HG03066 (cell line): ENCODE results near the gene APOBEC3C.
A peak's percentile ranks its signal among the peaks of the same experiment; 100 is the strongest.
"Not testable (repeated sequence)": the region's sequence is repeated elsewhere in the genome, so short reads cannot be mapped to it uniquely, and the experiment has no call there.

Experiments
- ATAC-seq: cut with Tn5 transposase; IDR thresholded peaks from one replicate; pipeline ENCODE4 v1.9.1; 2021; ENCODE audit warnings: low read depth; ENCODE audit not compliant: unreplicated experiment

Gene APOBEC3C

GRCh38 chr22:39013942-39014722 is at the start of gene APOBEC3C:
Gene APOBEC3C, plus strand, starts transcription at chr22:39014257. Its CDS starts 106 bp downstream, at chr22:39014363.
- peak; percentile 94 for ATAC-seq

DNA sequence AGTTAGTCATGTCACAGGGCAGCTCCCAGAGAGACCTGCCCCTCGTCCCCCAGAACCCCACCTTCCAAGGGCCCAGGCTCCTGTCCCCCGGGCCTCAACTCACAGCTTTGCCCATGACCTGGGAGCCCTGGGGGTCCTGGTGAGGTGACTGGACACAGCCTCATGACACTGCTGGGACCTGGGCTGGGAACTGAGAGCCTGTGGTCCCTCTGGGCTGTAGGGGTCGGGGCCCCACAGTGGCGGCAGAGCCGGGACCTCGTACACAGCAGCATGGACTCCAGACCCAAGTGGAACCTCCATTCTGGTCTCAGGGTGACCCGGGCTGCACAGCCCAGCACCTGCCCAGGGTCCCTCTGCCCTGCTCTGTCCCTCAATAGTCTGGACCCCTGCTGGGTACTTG is 49.8 kb upstream of the APOBEC3C start:
- ATAC-seq, result no peak

- no peak for ATAC-seq
Measured at GRCh38 chr22:38964989-38965388, 49.1 kb upstream of the APOBEC3C start.

- no peak for ATAC-seq
Measured at GRCh38 chr22:38965614-38966379, 48.3 kb upstream of the APOBEC3C start.

DNA sequence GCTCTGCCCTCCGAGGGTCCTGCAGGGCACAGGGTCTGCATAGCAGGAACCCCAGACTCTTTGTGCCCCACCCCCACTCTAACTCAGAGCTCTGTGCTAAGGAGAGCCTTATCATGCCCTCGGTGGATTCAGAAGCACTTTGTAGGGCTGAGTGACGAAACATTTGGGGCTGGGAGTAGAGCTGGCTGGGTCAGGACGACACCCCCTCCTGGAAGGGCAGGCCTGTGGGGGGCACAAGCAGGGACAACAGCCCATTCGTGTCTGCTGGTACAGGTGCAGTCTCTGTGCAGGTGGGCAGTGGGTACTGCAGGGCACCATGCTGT is 47.7 kb upstream of the APOBEC3C start:
- ATAC-seq, result no peak

DNA sequence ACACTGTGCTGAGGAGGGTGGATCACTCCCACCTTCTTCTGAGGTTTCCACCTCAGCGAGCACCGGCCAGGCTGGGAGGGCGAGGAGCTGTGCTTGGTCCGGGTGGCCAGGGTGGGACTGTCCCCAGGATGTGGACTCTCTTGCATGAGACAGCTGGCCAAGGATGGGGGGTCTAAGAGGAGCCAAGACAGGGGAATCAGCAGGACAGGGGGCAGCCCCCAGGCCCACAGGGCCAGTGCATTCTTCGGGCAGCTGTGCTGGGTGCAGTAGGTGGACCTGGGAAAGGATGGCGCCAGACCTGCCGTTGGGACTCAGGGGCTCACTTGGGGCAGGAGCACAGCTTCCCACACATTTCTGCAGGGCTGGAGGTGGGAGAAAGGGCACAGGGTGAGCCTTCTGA is 47.1 kb upstream of the APOBEC3C start:
- ATAC-seq, result no peak

GRCh38 chr22:38967451-38968450 is 46.3 kb upstream of the APOBEC3C start:
- no peak for ATAC-seq

- ATAC-seq, result no peak
Measured at GRCh38 chr22:38968801-38969200, 45.3 kb upstream of the APOBEC3C start.

DNA sequence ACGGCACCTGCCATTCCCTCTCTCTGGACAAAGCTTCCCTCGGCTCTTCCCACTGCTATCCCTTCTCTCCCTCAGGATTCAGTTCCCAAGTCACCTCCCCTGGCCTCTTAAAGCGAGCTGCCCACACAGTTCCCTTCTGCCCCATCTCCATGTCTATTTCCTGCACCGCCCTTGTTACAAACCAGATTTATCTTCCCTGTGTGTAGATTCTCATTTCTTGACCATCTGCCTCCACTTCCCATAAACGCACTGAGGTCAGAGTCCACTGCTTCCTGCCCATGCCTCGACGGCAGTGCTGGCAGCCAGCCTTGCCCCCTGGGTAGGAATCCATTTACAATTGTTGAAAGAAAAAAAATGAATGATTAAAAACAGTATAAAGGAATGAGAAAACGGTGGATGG is 43.5 kb upstream of the APOBEC3C start:
- ATAC-seq, result no peak

- no peak for ATAC-seq
Measured at GRCh38 chr22:38971202-38971601, 42.9 kb upstream of the APOBEC3C start.

- no peak for ATAC-seq
Measured at GRCh38 chr22:38971791-38972190, 42.3 kb upstream of the APOBEC3C start.

DNA sequence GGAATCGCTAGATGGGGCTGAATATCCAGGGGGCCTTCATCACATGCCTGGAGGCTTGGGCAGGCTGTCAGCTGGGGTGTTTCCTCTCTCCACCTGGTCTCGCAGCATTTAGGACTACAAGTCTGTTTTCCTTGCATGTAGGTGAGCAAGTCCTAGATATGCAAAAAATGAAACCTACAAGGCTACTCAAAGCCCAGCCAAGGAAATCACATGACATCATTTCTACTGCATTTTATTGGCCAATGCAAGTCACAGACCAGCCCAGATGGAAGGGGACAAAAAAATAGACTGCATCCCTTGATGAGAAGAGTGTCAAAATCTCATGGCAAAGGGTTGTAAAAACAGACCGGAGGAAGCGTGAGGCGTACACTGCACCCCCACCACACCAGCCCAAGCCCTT is 41.5 kb upstream of the APOBEC3C start:
- no peak for ATAC-seq

DNA sequence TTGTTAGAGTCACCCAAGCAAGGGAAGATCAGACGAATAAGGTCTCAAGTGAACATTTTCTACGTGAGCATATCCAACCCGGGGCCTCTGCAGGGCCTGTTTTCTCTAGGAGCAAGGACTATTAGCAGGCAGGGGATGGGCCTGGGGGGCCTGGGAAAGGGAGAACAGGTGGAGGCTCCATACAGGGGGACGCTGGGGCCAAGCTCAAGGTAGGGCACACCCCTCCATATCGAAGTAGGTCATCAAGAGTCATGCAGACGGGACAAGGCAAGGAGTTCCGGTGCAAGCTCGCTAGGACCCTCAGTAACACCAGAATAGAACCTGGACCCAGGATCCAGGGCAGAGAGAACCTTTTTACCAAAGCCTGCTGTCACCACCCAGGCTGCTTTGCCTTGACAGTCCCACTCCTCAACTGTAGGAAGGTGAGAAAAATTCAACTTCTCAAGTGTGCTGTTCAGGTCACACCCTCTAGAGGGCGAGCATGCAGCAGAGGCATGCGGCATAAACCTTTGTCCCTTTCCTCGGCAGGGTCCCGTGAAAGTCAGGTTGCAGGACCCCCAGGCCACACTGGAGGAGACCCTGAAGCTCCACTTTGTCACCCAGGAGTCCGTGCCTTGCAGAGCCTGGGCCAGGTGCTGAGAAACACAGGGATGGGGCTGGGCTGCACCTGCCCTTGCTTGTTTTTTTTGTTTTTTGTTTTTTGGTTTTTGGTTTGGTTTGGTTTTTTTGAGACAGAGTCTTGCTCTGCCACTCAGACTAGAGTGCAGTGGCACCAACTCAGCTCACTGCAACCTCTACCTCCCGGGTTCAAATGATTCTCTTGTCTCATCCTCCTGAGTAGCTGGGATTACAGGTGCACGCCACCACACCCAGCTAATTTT is 40.5 kb upstream of the APOBEC3C start:
- no peak for ATAC-seq

GRCh38 chr22:38974170-38974825 is 39.8 kb upstream of the APOBEC3C start:
- no peak for ATAC-seq

DNA sequence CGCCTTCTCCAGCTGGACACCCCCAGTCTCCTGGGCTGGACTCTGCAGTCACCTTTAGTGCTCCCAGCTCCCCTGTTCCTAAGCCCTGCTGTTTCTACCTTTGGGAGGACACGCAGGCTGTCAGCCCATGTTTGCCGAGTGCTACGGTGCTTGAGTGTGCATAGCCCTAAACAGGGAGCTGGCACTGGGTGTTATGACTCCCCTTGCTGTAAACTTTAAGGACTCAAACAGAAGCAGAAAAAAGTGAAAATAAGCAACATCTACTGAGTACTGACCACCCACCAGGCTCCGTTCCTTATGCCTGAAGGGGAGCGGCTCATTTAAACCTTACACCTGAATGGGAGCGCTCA is 39.3 kb upstream of the APOBEC3C start:
- ATAC-seq, result no peak

DNA sequence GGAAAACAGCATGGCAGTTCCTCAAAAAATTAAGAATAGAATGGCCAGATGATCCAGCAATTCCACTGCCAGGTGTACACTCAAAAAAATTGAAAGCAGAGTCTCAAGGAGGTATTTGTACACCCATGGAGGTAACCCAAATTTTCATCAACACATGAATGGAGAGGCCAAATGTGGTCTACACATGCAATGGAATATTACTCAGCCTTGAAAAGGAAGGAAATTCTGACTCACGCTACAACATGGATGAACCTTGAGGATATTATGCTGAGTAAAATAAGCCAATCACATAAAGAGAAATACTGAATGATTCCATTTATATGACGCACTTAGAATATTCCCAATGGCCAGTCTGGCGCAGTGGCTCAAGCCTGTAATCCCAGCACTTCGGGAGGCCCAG is 36.8 kb upstream of the APOBEC3C start:
- ATAC-seq, result not testable (repeated sequence)

- not testable (repeated sequence) for ATAC-seq
Measured at GRCh38 chr22:38980587-38980986, 33.5 kb upstream of the APOBEC3C start.

DNA sequence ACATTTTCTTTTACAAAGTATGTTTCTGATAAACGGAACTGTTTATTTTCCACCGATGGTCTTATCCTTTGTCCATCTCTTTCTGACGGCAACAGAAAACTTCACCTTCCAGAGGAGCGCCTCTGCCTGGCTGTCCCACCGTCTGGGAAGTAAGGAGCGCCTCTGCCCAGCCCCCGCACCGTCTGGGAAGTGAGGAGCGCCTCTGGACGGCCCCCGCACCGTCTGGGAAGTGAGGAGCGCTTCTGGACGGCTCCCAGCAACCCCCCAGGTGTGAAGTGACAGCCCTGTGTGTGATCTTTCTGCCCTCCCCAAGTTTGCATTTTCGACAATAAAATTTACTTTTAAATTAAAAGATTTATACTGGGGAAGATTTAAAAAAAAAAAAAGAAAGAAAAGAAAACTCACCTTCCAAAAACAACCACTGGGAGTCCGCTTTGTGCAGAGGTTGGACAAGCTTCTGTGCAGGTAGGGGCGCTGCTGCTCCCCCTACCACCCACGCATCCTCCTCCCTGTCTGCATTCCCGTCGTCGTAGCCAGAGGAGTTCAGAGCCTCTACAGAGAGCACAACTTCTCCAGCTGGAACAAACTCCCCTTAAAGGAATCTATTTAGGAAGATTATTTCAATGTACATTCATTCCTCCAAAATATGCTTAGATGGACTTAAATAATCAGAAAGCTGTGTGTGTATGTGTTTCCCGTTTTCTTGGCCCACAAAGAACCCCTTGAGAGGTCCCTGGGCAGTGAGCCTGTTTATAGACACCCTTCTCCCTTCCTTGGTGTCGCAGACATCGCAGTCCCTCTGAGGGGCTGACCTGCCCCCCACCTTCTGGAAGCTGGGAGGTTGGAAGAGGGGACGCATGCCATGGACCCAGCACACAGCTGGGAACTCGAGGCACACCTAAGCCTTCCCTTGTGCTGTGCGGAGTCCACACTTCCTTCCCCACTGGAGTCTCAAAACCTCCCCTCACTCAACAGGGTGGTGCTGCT is 32.8 kb upstream of the APOBEC3C start:
- ATAC-seq, result no peak
